Measurements from ENCODE around the gene SYT13. TPM values are rescaled to one million over a fixed set of nuclear protein-coding genes. Genes with fewer than 3 reads are reported as not detected.
"Not testable (repeated sequence)": the region's sequence is repeated elsewhere in the genome, so short reads cannot be mapped to it uniquely, and the experiment has no call there.

SYT13 gene
- total RNA-seq, 1 experiment from 2014 or later = not detected

DNA sequence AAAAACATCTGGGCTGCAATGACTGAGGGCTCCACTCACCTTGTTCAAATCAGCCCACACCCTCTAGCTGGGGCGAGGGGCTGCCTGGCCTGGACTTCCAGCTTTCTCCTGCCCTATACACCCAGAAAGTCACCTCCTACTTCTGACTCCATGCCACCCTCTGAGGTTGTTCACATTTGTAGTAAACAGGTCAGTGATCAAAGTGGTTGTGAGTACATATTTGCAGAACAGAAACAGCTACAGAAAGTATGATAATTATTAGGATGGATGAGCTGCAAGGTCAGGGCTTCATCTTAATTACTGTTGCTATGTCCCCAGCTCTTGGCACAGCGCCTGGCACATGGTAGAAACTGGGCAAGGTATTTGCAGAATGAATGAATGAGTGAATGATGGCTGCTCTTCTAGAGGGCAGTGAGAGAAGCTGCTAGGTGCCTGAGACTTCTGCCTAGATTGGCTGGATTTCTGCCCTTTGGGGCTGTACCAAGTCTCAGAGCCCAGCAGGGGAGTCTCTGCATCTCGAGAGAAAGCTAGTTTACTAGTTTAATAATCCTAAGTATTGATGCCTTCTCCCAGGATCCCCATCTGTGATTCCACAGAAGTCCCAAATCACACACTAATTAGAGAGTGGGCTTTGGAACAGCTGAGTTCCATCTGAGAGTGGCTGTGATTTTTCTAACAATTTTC lies 36.0 kb downstream of the SYT13 start:
- POLR2A ChIA-PET (ENCODE audit: unreplicated experiment) = no interaction called here
- H3K9me2 ChIP-seq (ENCODE audit: insufficient read depth) = no peaks in the 10 kb centered on the region
- H3K27me3 ChIP-seq (ENCODE audit: insufficient read depth, low read depth) = peaks cover 56% of the 10 kb centered on the region
- no peaks in the 10 kb centered on the region for H3K79me2 ChIP-seq (ENCODE audit: low read depth)
- intact Hi-C loops (cut with micrococcal nuclease; ENCODE audit: unreplicated experiment) = no loop called here
- no peak overlapping the region for H3K27ac ChIP-seq
- no peaks in the 10 kb centered on the region for H3F3A ChIP-seq (ENCODE audit: insufficient read depth, low read depth)
- CTCF ChIA-PET = no interaction called here
- H3K9me3 ChIP-seq (ENCODE audit: insufficient read depth, low read depth) = no peaks in the 10 kb centered on the region
- no TSS peak for BruUV-seq (replicated peaks)
- no peaks in the 10 kb centered on the region for H3K4me1 ChIP-seq (replicated peaks; ENCODE audit: insufficient read depth)
- H3K4me3 ChIP-seq = no peak overlapping the region
- no peak overlapping the region for H3K4me2 ChIP-seq
- no peak overlapping the region for H2AFZ ChIP-seq
- TF ChIP-seq CTCF (conservative IDR thresholded peaks at IDR 0.05) (no peak), EZH2 (IDR thresholded peaks at IDR 0.05; ENCODE audit: low read depth) (no peak)
- no peaks in the 10 kb centered on the region for H4K20me1 ChIP-seq (ENCODE audit: insufficient read depth)
- DNase-seq = no peak
- no peaks in the 10 kb centered on the region for H3K36me3 ChIP-seq (ENCODE audit: low read depth)

- H3K9me3 ChIP-seq (ENCODE audit: insufficient read depth, low read depth); DNase-seq; H3K79me2 ChIP-seq (ENCODE audit: low read depth); H3K4me1 ChIP-seq (replicated peaks; ENCODE audit: insufficient read depth); CTCF ChIA-PET; H3K9me2 ChIP-seq (ENCODE audit: insufficient read depth); H4K20me1 ChIP-seq (ENCODE audit: insufficient read depth); H3K4me3 ChIP-seq; POLR2A ChIA-PET (ENCODE audit: unreplicated experiment); H3K4me2 ChIP-seq; intact Hi-C loops (cut with micrococcal nuclease; ENCODE audit: unreplicated experiment); H3K27ac ChIP-seq; H2AFZ ChIP-seq; H3K36me3 ChIP-seq (ENCODE audit: low read depth); H3F3A ChIP-seq (ENCODE audit: insufficient read depth, low read depth); BruUV-seq (replicated peaks): not testable (repeated sequence)
- peaks cover 59% of the 10 kb centered on the region for H3K27me3 ChIP-seq (ENCODE audit: insufficient read depth, low read depth)
These were observed 36.8 kb downstream of the SYT13 start for GRCh38 chr11:45249372-45249771.

- Histone ChIP-seq H4K20me1 (ENCODE audit: insufficient read depth) (no peaks in the 10 kb centered on the region), H3K4me2 (no peak overlapping the region), H3F3A (ENCODE audit: insufficient read depth, low read depth) (no peaks in the 10 kb centered on the region), H3K79me2 (ENCODE audit: low read depth) (no peaks in the 10 kb centered on the region), H3K36me3 (ENCODE audit: low read depth) (no peaks in the 10 kb centered on the region), H2AFZ (no peak overlapping the region), H3K9me3 (ENCODE audit: insufficient read depth, low read depth) (no peaks in the 10 kb centered on the region), H3K9me2 (ENCODE audit: insufficient read depth) (no peaks in the 10 kb centered on the region), H3K4me3 (no peak overlapping the region), H3K27ac (no peak overlapping the region), H3K27me3 (ENCODE audit: insufficient read depth, low read depth) (peaks cover 61% of the 10 kb centered on the region), H3K4me1 (replicated peaks; ENCODE audit: insufficient read depth) (no peaks in the 10 kb centered on the region)
- POLR2A ChIA-PET (ENCODE audit: unreplicated experiment) = no interaction called here
- intact Hi-C loops (cut with micrococcal nuclease; ENCODE audit: unreplicated experiment) = no loop called here
- CTCF ChIA-PET = no interaction called here
- no TSS peak for BruUV-seq (replicated peaks)
- no peak for DNase-seq
- TF ChIP-seq EZH2 (IDR thresholded peaks at IDR 0.05; ENCODE audit: low read depth) (no peak), CTCF (conservative IDR thresholded peaks at IDR 0.05) (no peak)
These were observed 37.6 kb downstream of the SYT13 start for GRCh38 chr11:45248501-45249011.

DNA sequence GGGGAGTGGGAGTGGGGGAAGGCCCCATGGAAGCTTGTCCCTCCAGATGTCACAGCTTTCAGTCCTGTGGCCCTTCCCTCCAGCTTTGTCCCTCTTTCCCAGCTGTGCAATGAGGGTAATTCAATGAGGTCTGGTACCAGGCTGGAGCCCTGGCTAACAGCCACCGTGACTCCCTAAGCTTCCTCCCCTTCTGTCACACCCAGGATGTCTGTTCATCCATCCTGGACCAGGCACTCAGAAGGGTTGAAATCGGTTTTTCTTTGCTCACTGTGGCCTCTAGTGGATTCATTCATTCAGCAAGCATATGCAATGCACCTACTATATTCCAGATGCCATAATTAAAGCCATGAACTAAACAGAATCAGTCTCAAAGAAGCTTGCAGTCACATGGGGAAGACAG lies 38.7 kb downstream of the SYT13 start:
- no peaks in the 10 kb centered on the region for H3K36me3 ChIP-seq (ENCODE audit: low read depth)
- H3K4me2 ChIP-seq = no peak overlapping the region
- no peak for TF ChIP-seq CTCF (conservative IDR thresholded peaks at IDR 0.05)
- TF ChIP-seq EZH2 (IDR thresholded peaks at IDR 0.05; ENCODE audit: low read depth) = no peak
- DNase-seq = no peak
- BruUV-seq (replicated peaks) = no TSS peak
- no peaks in the 10 kb centered on the region for H4K20me1 ChIP-seq (ENCODE audit: insufficient read depth)
- ChIA-PET CTCF (no interaction called here), POLR2A (ENCODE audit: unreplicated experiment) (no interaction called here)
- no peaks in the 10 kb centered on the region for H3K79me2 ChIP-seq (ENCODE audit: low read depth)
- H3K27me3 ChIP-seq (ENCODE audit: insufficient read depth, low read depth) = peaks cover 59% of the 10 kb centered on the region
- H3K4me3 ChIP-seq = no peak overlapping the region
- H3K4me1 ChIP-seq (replicated peaks; ENCODE audit: insufficient read depth) = no peaks in the 10 kb centered on the region
- intact Hi-C loops (cut with micrococcal nuclease; ENCODE audit: unreplicated experiment) = no loop called here
- no peak overlapping the region for H2AFZ ChIP-seq
- H3F3A ChIP-seq (ENCODE audit: insufficient read depth, low read depth) = no peaks in the 10 kb centered on the region
- H3K9me2 ChIP-seq (ENCODE audit: insufficient read depth) = no peaks in the 10 kb centered on the region
- no peak overlapping the region for H3K27ac ChIP-seq
- no peaks in the 10 kb centered on the region for H3K9me3 ChIP-seq (ENCODE audit: insufficient read depth, low read depth)

All from PC-9 (cell line).